ENCODE data around the gene TJP1. TPM values are rescaled to one million over a fixed set of nuclear protein-coding genes. Genes with fewer than 3 reads are reported as not detected.
A peak's percentile ranks its signal among the peaks of the same experiment; 100 is the strongest.

TJP1 gene
- total RNA-seq, 1 donor from 2014 or later: 148 TPM

- peak; percentile 39 for DNase-seq (ENCODE audit: low read depth)
- no peak overlapping the region for H3K4me3 ChIP-seq (ENCODE audit: low read depth, low read length)
- TF ChIP-seq, protein P1, sequence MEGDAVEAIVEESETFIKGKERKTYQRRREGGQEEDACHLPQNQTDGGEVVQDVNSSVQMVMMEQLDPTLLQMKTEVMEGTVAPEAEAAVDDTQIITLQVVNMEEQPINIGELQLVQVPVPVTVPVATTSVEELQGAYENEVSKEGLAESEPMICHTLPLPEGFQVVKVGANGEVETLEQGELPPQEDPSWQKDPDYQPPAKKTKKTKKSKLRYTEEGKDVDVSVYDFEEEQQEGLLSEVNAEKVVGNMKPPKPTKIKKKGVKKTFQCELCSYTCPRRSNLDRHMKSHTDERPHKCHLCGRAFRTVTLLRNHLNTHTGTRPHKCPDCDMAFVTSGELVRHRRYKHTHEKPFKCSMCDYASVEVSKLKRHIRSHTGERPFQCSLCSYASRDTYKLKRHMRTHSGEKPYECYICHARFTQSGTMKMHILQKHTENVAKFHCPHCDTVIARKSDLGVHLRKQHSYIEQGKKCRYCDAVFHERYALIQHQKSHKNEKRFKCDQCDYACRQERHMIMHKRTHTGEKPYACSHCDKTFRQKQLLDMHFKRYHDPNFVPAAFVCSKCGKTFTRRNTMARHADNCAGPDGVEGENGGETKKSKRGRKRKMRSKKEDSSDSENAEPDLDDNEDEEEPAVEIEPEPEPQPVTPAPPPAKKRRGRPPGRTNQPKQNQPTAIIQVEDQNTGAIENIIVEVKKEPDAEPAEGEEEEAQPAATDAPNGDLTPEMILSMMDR (IDR thresholded peaks at IDR 0.05; ENCODE audit: insufficient read depth, low read length, poor library complexity, severe bottlenecking): no peak
Observed at GRCh38 chr15:29815000-29815710, 7.1 kb downstream of the TJP1 start.

DNA sequence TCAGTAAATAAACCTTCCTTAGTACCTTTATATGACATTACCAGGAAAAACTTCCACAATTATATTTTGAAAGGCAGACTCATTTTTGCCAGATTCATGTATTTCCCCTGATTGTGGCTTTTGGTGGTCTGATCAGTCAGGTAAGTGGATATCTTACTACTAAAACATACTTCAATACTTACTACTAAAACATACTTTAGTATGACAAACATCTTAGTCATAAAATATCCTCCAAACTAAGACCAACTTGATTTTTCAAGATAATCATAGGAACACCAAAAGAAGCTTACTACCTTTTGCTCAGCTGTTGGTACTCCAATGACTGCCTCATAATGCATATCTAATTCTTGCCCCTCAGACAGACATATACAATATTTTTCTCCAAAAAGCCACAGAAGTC lies 9.3 kb downstream of the TJP1 start:
- Histone ChIP-seq H3K36me3 (ENCODE audit: control insufficient read depth, insufficient read depth, low read length) (no peaks in the 10 kb centered on the region), H3K4me3 (ENCODE audit: low read depth, low read length) (no peak overlapping the region), H3K27me3 (ENCODE audit: control insufficient read depth, insufficient read depth, low read length) (no peaks in the 10 kb centered on the region)
- no peak for DNase-seq (ENCODE audit: low read depth)
- TF ChIP-seq, protein P1 (IDR thresholded peaks at IDR 0.05; ENCODE audit: insufficient read depth, low read length, poor library complexity, severe bottlenecking): no peak

More at GRCh38 chr15:29815000-29815710, 7.1 kb downstream of the TJP1 start:
- no peaks in the 10 kb centered on the region for H3K27me3 ChIP-seq (ENCODE audit: control insufficient read depth, insufficient read depth, low read length)
- no peaks in the 10 kb centered on the region for H3K36me3 ChIP-seq (ENCODE audit: control insufficient read depth, insufficient read depth, low read length)

DNA sequence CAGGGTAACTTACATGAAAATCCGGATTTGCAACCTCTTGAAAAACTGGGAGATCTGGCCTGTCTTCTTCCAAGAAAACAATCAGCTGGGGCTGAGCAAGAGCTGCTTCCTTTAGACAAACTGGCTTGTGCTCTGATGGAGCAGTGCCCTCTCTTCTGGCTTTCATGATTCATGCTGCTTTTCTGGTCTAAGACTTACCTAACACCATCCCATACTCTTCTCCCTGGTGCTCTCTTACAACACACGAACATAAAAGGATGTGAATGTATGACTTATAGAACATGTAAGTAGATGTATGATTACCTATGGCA lies 9.9 kb downstream of the TJP1 start:
- TF ChIP-seq, protein P1 (IDR thresholded peaks at IDR 0.05; ENCODE audit: insufficient read depth, low read length, poor library complexity, severe bottlenecking): no peak
- no peak for DNase-seq (ENCODE audit: low read depth)
- no peak overlapping the region for H3K4me3 ChIP-seq (ENCODE audit: low read depth, low read length)
- no peaks in the 10 kb centered on the region for H3K36me3 ChIP-seq (ENCODE audit: control insufficient read depth, insufficient read depth, low read length)
- H3K27me3 ChIP-seq (ENCODE audit: control insufficient read depth, insufficient read depth, low read length): no peaks in the 10 kb centered on the region

DNA sequence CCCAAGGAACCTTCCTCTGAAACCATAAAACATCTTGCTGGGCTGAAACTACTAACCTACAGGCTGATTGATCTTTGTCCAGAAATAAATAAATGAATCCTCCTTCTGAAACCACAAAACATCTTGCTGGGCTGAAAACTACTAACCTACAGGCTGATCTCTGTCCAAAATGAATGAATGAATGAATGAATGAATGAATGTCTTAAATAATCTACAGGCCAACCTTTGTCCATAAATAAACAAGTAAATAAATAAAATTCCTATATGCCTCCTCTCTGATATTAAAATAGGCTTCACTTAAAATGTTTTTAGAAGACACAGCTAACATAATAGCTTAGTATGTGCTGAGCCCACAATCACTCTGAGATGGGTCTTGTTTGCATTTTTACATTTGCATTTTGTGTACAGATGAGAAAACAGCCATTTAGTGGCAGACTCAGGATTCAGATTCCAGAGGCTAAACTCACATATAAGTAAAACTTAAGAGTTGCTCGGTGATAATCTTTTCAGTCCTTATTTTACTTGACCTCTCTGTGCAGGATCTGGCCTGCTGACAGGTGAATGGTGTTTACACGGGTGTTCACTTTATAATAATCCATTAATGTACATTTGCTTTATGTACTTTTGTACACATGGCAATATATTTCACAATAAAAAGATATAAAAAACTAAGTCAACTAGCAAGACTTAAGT lies 10.4 kb downstream of the TJP1 start:
- TF ChIP-seq, protein P1 (IDR thresholded peaks at IDR 0.05; ENCODE audit: insufficient read depth, low read length, poor library complexity, severe bottlenecking): no peak
- Histone ChIP-seq H3K36me3 (ENCODE audit: control insufficient read depth, insufficient read depth, low read length) (no peaks in the 10 kb centered on the region), H3K27me3 (ENCODE audit: control insufficient read depth, insufficient read depth, low read length) (no peaks in the 10 kb centered on the region), H3K4me3 (ENCODE audit: low read depth, low read length) (no peak overlapping the region)
- DNase-seq (ENCODE audit: low read depth): no peak

DNA sequence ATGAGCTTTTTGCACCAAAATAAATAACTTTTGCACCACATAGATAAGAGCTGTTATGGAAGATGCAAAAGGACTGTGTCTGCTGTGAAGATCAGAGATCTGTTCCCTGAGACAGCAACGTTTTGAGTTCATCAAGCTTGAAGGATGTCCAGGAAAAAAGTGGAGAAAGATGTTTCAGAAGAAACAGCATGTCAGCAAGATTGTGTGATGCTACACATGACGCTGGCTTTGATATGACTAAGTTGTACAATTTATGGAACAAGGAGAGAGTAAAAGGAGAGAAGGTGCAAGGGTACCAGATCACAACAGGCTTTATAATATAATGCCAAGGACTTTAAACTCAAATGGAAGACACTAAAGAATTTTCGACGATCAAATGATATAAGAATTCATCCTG lies 16.6 kb downstream of the TJP1 start:
- TF ChIP-seq, protein P1 (IDR thresholded peaks at IDR 0.05; ENCODE audit: insufficient read depth, low read length, poor library complexity, severe bottlenecking): no peak
- Histone ChIP-seq H3K27me3 (ENCODE audit: control insufficient read depth, insufficient read depth, low read length) (no peaks in the 10 kb centered on the region), H3K4me3 (ENCODE audit: low read depth, low read length) (no peak overlapping the region), H3K36me3 (ENCODE audit: control insufficient read depth, insufficient read depth, low read length) (no peaks in the 10 kb centered on the region)
- no peak for DNase-seq (ENCODE audit: low read depth)

Measured in kidney epithelial cell (primary cell).